ENCODE measurements around the gene ZNF385B.
"Not testable (repeated sequence)": the region's sequence is repeated elsewhere in the genome, so short reads cannot be mapped to it uniquely, and the experiment has no call there.

ZNF385B gene

DNA sequence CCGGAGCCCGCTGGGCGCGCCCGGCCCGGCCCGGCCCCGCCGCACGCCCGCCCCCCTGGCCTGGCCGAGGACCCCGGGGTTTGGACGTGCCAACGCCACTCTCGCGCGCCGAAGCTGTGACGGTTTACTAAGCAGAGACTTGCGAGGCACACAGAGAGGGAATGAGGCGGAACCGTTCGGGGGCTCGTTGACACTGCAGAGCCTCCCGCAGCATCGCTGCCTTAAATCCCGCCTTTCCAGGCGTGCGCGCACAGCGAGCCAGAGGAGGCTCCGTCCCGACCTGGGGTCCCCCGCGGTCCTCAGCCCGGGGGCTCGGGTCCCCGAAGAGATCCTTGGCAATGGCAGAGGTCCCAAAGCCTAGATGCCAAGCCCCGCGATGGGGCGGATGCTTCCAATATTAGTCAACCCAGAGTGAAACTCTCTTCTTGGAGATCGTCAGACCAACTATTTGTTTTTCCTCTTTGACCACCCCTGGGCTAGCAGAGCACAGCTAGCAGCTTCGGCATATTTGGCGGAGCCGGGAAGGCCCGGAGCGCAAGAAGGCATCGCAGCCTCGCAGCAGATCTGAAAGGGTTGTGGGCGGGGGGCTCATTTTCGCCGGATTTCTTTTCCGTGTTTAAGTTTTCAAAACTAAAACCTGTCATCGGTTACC lies at the start of gene ZNF385B:
Gene ZNF385B, minus strand, starts transcription at position 197 of the 652 bp plus-strand sequence.
- no peak for FAIRE-seq

DNA sequence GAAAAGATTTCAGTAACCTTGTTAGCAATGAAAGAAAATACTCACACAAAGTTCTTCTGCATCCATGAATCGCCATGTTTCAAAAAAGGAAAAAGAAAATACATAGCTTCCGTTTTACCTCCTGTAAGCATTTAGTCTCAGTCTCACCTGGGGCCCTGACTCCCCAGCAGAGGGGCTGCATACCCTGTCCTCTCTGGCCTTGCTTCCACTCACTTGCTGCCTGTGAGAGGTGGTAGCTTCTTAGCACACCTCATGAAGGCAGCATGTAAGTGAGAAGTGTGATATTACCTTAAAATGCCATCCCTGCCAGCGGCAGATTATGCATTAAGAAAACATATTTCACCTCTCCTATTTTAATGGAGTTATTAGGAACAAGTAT lies 49.3 kb upstream of the ZNF385B start:
- no peak for FAIRE-seq

DNA sequence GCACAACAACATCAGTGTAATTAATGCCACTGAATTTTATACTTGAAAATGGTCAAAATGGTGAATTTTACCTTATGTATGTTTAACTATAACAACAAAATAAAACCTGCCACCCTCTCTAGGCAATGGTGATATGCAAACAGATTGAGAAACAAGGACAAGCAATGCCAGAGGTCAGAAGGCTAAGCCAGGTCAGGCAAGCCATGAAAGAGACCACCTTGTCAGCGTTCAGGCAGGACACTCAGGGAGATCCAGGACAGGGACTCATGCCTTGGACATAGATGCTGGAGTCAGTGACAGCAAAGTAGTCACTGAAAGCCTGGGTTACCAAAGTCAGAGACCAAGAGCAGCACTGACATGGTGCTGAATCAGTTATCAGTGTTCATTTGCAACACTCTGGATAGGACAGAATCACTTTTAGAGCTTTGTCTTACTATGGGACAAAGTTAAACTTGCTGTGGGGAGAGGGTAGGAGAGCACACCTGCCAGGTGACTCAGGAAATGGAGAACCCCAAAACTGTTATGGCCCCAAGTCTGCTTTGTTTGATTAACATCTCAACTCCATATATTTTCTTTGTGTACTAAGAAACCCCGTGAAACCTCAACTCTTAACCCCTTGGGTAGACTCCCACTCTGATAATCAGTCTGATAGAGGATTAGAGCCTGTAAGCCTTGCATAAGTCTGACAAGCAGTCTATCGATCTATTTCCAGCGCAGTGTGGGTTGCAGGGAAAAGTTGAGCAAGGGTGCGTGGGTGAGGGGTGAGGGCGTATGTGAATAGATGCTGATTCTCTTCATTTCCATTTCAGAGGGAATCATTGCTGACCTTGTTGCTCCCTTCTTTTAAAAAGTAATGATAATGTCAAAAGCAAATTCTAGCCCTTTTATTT lies 48.7 kb upstream of the ZNF385B start:
- no peak for FAIRE-seq

DNA sequence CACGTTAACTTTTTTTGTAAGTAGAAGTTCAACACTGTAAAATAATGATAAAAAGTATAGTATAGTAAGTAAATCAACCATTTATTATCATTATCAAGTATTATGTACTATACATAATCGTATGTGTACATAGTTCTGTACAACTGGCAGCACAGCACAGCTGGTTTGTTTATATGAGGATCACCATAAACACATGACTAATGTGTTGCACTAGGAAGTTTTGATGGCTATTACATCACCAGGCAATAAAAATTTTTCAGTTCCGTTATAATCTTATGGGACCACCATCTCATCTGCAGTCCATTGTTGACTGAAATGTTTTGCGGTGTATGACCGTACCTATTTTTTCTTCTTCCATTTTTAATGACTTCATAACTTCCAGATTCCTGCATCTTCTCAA lies 39.2 kb upstream of the ZNF385B start:
- FAIRE-seq = no peak

DNA sequence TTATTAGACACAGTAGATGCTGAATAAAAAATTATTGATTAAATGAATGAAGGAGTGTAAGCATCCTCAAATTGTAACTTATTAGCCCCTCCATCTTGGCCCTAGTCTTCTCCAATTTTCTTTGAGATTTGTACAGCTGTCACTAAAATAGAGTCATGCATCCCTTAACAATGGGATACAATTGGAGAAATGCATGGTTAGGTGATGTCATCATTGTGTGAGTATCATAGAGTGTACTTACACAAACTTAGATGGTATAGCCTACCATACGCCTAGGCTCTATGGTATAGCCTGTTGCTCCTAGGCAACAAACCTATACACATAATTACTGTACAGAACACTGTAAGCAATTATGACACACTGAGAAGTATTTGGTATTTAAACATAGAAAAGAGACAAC lies 38.3 kb upstream of the ZNF385B start:
- no peak for FAIRE-seq

DNA sequence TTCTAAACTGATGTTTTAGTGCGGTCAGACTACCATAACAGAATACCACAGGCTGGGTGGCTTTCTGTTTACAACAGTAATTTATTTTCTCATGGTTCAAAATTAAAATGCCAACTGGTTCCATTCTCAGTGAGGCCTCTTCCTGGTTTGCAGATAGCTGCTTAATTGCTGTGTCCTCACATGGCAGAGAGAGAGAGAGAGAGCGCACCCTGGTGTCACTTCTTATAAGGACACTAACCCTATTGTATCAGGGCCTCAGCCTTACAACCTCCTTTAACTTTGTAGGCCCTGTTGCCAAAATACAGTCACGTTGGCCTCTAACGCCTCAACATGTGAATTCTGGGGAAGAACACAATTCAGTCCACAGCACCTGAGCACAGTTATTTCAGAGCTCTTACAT lies 37.5 kb upstream of the ZNF385B start:
- FAIRE-seq = no peak

DNA sequence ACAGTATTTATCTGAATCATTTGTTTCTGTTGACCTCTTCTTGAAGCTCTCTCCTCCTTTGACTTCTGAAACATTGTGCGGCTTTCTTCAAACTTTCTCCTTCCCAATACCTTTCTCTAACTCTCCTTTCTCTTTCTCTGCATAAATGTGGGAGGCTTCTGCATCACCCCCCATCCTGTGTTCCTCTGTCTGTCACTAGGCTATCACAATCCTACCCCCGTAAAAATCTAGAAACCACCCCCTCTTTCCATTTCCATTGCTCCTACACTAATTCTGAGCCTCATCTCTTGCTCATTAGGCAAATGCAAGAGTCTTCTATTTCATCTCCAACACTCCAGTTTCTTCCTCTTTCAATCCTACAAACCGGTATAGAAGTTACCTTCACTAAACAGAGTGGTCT lies 32.2 kb upstream of the ZNF385B start:
- no peak for FAIRE-seq

DNA sequence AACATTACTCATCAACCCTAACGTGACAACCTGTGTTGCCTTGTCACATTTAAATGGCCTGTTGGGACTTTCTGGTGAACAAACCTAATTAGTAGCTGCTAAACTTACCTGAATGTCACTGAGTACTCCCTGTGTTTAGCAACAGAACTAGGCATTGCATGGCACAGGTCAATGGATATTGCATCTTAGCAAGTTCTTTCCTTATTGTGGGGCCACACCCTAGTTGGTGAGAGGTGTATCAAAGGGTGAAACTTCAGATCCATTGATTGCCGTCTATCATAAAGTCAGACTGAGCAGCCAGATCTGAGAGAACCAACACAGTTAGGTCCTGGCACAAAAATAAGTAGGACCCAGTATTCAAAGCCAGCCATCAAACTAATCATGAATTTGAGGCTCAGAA lies 29.8 kb upstream of the ZNF385B start:
- FAIRE-seq = no peak

DNA sequence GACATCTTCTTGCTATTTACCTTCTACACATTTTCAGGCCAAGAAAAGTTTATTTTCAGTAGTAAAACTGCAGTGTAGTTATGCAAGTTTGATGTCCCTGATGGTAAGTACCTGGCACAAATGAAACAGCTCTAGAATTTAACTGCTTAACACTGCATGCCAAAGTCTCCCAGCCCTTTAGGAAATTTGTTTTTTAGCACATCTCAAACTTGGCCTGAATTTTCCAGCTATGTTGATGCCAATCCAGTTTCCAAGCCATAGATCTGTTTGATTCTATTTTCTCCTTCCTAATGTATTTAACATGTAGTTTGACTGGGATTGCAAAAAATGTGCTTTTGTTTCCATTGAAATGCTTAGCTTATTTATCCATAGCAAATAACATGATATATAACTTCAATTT lies 29.3 kb upstream of the ZNF385B start:
- FAIRE-seq = no peak

DNA sequence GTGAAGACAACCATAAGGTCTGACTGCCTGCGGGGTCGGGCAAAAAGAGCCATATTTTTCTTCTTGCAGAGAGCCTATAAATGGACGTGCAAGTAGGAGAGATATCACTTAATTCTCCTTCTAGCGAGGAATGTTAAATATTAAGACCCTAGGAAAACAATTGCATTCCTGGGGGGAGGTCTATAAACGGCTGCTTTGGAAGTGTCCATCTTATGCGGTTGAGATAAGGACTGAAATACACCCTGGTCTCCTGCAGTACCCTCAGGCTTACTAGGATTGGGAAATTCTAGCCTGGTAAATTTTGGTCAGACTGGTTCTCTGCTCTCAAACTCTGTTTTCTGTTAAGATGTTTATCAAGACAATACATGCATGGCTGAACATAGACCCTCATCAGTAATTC lies 27.2 kb upstream of the ZNF385B start:
- not testable (repeated sequence) for FAIRE-seq

DNA sequence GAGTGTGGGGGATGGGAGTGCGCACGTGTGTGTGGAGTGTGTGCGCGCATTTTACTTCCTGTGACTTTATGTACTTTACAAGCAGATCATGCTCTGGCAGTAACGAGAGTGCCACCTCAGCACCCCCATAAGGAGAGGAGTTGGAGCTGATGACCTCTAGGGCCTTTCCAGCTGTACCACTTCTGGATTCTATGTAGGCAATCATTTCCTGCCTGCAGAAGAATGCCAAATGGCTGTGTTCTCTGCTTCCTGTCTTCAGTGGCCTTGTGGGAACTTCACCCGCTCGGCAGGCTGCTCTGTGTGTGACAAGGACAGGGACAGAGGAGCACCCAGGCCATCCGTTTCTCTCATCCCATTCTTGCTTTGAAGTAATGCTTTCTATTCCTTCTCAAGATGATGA lies 22.8 kb upstream of the ZNF385B start:
- no peak for FAIRE-seq

DNA sequence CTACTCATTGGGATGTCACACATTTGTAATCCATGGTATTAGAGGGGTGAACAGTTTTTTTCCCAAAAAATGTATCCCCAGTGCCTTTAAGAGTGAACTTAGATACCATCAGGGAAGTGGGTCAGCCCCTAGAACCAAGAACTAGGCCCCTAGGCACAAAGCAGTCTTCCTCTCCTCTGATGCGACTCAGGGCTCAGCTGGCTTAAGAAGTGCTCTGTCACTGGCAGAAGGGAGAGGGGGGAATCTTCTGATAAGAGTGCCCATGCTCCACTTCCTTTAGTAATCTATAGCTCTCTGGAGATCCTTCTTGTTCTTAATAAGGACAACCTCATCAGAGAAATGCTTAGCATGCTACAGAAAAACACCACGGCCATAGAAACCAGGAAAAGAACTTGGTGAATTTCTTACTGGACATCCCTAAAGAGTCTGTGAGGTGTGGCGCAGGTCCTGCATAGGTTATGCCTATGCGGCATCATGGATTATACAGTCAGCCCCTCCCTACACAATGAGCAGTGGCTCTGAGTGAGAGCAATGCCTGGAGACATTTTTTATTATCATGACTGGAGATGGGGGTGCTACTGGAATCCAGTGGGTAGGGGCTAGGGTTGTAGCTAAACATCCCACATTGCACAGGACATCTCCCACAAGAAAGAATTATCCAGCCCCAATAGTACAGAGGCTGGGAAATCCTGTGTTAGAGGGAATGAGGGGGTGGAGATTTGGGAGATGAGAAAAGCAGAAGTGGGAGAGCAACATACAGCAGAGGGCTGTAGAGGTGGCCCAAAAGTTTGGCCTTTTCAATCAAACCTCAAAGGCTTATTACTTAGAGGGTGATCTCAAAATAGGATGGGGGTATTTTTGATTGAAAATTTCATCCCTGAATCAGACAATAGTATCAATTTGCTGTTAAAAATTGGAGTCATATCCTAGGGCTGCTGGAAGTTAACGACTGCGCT lies 21.7 kb upstream of the ZNF385B start:
- FAIRE-seq = no peak

DNA sequence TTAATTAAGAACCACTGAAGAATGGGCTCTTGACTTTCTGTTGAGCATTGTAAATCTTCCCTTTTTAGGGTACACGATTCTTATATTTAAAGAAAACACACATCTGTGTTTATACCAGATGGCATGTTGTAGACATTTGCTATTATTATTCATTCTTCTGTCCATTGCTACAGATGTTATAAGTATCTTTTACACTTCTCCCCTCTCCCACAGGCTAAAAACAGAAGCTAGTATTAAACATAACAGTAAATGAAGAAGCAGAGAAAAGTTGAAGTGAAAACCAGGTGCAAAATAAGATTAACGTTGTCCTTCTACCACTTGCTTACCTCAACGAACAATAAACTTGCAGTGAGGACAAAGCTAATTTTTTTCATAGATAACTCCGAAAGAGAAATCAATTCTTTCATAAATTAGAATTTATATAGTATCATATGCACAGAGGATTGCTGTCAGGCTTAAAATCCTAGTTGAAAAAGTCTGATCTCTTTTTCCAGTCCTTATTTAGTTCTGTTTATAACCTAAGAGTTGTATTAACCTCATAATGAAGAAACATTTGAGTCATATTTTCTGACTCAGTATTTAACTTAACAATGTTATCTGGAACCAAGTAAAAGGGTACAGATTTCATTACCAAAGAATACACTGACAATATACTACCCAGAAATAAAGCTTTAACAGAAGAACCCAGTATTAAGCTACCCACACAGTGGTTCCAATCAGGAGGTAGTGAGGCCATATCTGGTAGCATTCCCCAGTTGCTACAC lies 16.4 kb upstream of the ZNF385B start:
- FAIRE-seq = no peak

DNA sequence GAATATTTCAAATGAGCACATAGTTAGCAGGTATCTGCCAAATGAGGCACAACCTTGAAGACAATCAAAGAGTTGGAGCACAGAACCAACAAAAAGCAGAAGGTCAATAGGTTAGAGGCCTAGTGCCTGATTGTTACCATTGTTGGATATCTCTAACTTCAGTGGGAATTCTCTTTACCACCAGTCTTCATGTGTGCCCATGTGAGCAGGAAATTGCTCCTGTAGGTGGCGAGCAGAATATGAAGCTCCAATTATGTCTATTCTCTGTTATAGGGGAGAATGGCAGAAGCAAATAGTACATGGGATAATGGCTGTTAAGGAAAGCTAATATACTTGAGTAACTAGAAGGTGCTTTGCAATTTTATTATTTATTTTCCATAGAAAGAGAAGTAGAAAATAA lies 14.9 kb upstream of the ZNF385B start:
- no peak for FAIRE-seq

DNA sequence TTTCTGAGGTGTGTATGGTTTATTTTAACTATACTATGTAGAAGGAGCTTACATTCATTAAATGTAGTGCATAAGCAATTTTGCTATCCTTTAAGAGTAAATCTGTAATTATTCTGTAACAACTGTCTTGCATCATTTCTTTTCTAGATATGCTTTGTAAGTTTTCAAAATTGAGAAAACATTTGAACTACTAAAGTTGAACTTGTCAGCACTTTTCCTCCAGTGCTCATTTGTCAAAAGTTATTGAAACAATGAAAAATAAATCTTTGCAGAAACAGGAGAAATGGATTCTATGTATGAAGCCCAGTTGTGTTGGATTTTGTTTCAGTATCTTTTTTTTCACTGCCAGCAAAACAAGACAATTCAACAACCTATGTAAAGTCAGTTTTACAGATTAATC lies 14.5 kb upstream of the ZNF385B start:
- no peak for FAIRE-seq

DNA sequence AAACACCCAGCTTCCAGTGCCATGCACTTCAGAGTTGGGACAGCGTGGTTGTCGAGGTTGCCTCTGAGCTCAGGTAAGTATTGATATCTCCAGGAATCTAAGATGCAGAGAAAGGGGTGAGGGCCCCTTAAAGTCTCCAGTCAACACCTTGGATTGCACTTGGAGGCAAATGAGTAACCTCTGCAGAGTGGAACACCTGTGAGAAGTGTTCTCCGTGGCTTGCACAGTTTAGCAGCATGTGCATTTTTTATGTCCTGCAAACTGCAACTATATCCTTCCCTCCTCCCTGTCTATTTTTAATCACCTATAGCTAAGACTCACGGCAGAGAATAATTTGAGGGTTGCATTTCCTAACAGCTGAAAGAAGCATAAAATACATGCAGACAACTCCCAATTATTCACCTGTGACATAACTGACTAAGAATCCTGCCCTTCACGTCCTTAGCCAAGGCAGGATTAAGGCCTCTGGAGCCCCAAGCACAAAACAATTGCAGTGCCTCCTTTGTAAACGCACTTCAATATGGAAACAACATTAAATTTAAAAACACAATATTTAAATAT lies 1.6 kb upstream of the ZNF385B start:
- no peak for FAIRE-seq

DNA sequence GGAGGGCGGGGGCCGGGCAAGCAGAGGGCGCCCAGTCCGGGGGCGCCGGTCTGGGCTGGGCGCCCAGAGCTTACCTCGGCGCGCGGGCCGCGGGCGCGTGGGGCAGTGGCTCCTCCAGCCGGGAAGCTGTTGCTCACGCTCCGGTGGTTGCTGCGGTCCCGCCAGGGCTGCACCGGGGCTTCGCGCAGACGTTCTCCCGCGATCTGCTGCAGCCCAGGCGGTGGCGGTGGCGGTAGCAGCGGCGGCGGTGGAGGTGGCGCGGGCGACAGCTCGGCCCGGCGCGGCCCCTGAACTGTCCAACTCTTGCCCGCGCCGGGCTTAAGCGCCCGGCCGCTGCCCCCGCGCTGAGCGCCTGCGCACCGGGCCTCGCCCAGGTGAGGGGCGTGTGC lies 391 bp downstream of the ZNF385B start:
- FAIRE-seq = no peak

DNA sequence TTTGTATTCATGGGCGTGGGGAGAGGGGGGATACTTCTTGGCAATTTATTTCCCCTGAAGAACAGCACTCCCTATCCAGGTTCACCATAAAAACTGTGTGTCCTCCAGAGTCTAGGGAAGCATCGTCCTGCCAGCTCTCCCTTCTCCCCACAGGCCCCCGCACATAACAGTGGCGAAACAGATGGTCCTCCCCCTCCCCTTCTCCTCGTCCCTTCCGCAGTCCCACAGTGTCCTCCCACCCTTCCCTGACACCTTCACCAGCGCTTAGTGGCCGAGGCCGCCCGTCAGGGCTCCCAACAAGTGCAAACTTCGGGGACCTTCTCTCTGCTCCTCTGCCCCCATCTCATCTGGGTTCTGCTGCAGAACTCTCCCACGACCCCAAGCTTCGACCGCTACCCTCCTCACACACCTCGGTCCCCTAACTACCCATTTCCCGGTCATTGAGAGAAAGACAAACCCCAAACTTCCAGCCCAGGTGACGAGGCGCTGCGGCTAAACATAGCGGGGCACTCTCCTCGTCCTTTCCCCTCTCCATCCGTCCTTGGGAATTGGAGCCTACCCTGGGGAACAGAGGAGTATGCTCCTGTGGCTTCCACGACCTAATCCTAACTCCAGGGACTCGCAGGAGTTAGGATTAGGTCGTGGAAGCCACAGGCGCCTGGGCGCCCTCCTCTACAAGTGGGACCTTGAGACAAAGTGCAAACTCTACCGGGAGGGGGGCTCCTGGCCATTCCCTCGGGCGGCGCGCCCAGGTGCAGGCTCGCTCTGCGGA lies 971 bp downstream of the ZNF385B start:
- FAIRE-seq = no peak

DNA sequence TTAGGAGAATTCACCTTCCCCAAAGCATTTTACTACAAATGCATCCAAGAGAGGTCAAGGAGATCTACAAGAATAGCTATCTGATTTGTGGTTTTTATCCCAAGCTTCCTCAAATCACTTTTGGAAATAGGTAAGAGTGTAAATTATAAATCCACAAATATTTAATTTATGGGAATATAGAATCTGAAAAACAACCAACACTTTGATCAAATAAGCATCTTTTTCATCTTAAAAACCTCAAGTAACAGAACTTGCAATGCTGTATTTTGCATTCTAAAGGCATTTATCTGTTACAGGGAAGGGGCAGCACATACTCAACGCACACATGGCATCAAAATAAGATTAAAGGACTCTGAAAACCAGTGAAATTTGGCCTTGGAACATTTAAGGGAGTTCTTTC lies 1.9 kb downstream of the ZNF385B start:
- no peak for FAIRE-seq

DNA sequence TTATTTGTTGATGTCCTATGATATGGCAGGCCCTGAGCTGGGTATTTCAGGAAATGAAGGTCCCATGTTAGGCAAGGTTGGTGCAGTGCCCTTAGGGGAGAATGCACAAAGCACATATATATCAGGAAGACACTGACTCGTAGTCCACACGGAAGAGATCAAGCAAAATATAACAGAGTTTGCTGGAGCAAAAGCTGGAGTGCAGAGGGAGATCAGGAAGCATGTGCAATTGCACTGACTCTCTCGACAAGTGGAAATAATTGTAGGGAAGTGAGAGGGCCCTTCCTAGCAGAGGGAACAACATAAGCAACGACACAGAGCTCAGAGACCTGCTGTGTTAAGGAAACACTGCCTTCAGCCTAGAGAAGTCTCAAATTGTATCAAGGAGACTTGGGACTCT lies 4.2 kb downstream of the ZNF385B start:
- no peak for FAIRE-seq

DNA sequence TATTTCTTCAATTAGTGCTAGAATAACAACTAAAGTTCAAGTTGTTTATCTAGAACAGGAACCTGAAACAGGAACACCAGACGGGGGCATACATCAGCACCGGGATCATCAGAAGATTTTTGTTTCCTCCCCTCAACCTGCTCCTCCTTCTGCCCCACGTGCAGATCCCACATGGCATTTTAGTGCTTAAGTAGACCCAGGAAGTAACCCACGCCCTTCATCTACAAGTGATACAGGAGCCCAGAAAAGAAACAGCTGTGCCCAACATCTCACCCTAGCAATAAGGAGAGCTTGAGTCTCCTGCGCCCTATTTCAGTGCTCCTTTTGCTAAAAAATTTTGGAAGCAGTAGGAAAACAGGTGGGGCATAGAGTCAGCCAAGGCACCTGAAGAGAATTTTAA lies 5.2 kb downstream of the ZNF385B start:
- FAIRE-seq = no peak

All from colon (tissue), 2 donors.